Measurements from ENCODE around the gene IL15.
A peak's percentile ranks its signal among the peaks of the same experiment; 100 is the strongest.

IL15 gene

GRCh38 chr4:141706445-141706844, 70.1 kb downstream of the IL15 start:
- H3K4me3 ChIP-seq (replicated peaks; ENCODE audit: low read depth, low read length): no peak overlapping the region
- TF ChIP-seq CTCF (IDR thresholded peaks at IDR 0.05; ENCODE audit: low read depth, low read length, missing control alignments): no peak
- DNase-seq (ENCODE audit: extremely low read depth, low read depth): no peak

- H3K4me3 ChIP-seq (replicated peaks; ENCODE audit: low read depth, low read length): no peak overlapping the region
- DNase-seq (ENCODE audit: extremely low read depth, low read depth): no peak
- peak; percentile 67 for TF ChIP-seq CTCF (IDR thresholded peaks at IDR 0.05; ENCODE audit: low read depth, low read length, missing control alignments)
Measured at GRCh38 chr4:141711211-141711610, 74.8 kb downstream of the IL15 start.

- no peak for TF ChIP-seq CTCF (IDR thresholded peaks at IDR 0.05; ENCODE audit: low read depth, low read length, missing control alignments)
- no peak for DNase-seq (ENCODE audit: extremely low read depth, low read depth)
- H3K4me3 ChIP-seq (replicated peaks; ENCODE audit: low read depth, low read length): no peak overlapping the region
Measured at GRCh38 chr4:141713185-141713584, 76.8 kb downstream of the IL15 start.

- peak; percentile 17 for DNase-seq (ENCODE audit: extremely low read depth, low read depth)
- no peak overlapping the region for H3K4me3 ChIP-seq (replicated peaks; ENCODE audit: low read depth, low read length)
- no peak for TF ChIP-seq CTCF (IDR thresholded peaks at IDR 0.05; ENCODE audit: low read depth, low read length, missing control alignments)
Measured at GRCh38 chr4:141713771-141714445, 77.5 kb downstream of the IL15 start.

GRCh38 chr4:141719585-141719984, 83.2 kb downstream of the IL15 start:
- TF ChIP-seq CTCF (IDR thresholded peaks at IDR 0.05; ENCODE audit: low read depth, low read length, missing control alignments): no peak
- H3K4me3 ChIP-seq (replicated peaks; ENCODE audit: low read depth, low read length): no peak overlapping the region
- DNase-seq (ENCODE audit: extremely low read depth, low read depth): no peak

- no peak for DNase-seq (ENCODE audit: extremely low read depth, low read depth)
- H3K4me3 ChIP-seq (replicated peaks; ENCODE audit: low read depth, low read length): no peak overlapping the region
- no peak for TF ChIP-seq CTCF (IDR thresholded peaks at IDR 0.05; ENCODE audit: low read depth, low read length, missing control alignments)
Measured at GRCh38 chr4:141721174-141721573, 84.8 kb downstream of the IL15 start.

GRCh38 chr4:141724646-141725045, 88.3 kb downstream of the IL15 start:
- DNase-seq (ENCODE audit: extremely low read depth, low read depth): no peak
- TF ChIP-seq CTCF (IDR thresholded peaks at IDR 0.05; ENCODE audit: low read depth, low read length, missing control alignments): no peak
- H3K4me3 ChIP-seq (replicated peaks; ENCODE audit: low read depth, low read length): no peak overlapping the region

Measured in HFF-Myc (cell line).